Measurements from ENCODE around the gene ANK2. TPM values are rescaled to one million over a fixed set of nuclear protein-coding genes. Genes with fewer than 3 reads are reported as not detected.

The ANK2 gene
- total RNA-seq, 1 donor from 2014 or later, result 1,513 TPM

GRCh38 chr4:113409181-113409580, 359.7 kb downstream of the ANK2 start:
- Mint-ChIP-seq H3K4me3 (ENCODE audit: unreplicated experiment) (no peak overlapping the region), H3K9me3 (ENCODE audit: unreplicated experiment) (no peaks in the 10 kb centered on the region), H3K4me1 (ENCODE audit: low read depth, unreplicated experiment) (peaks cover 12% of the 10 kb centered on the region), H3K36me3 (ENCODE audit: unreplicated experiment) (no peaks in the 10 kb centered on the region), H3K27me3 (ENCODE audit: unreplicated experiment) (peaks cover 1% of the 10 kb centered on the region), H3K27ac (ENCODE audit: unreplicated experiment) (no peak overlapping the region)
- no peak for TF ChIP-seq CTCF (IDR thresholded peaks at IDR 0.05; ENCODE audit: partially characterized antibody, unreplicated experiment)
- no peak for DNase-seq

- no peak for TF ChIP-seq CTCF (IDR thresholded peaks at IDR 0.05; ENCODE audit: partially characterized antibody, unreplicated experiment)
- H3K4me3 Mint-ChIP-seq (ENCODE audit: unreplicated experiment), result no peak overlapping the region
- H3K4me1 Mint-ChIP-seq (ENCODE audit: low read depth, unreplicated experiment), result peaks cover 13% of the 10 kb centered on the region
- peaks cover 1% of the 10 kb centered on the region for H3K27me3 Mint-ChIP-seq (ENCODE audit: unreplicated experiment)
- no peaks in the 10 kb centered on the region for H3K36me3 Mint-ChIP-seq (ENCODE audit: unreplicated experiment)
- H3K9me3 Mint-ChIP-seq (ENCODE audit: unreplicated experiment), result no peaks in the 10 kb centered on the region
- no peak overlapping the region for H3K27ac Mint-ChIP-seq (ENCODE audit: unreplicated experiment)
- DNase-seq, result no peak
These were observed 361.2 kb downstream of the ANK2 start for GRCh38 chr4:113410686-113411085.

- H3K27ac Mint-ChIP-seq (ENCODE audit: unreplicated experiment), result no peak overlapping the region
- no peak for DNase-seq
- peaks cover 1% of the 10 kb centered on the region for H3K27me3 Mint-ChIP-seq (ENCODE audit: unreplicated experiment)
- H3K4me3 Mint-ChIP-seq (ENCODE audit: unreplicated experiment), result no peak overlapping the region
- H3K9me3 Mint-ChIP-seq (ENCODE audit: unreplicated experiment), result no peaks in the 10 kb centered on the region
- peaks cover 13% of the 10 kb centered on the region for H3K4me1 Mint-ChIP-seq (ENCODE audit: low read depth, unreplicated experiment)
- TF ChIP-seq CTCF (IDR thresholded peaks at IDR 0.05; ENCODE audit: partially characterized antibody, unreplicated experiment), result no peak
- no peaks in the 10 kb centered on the region for H3K36me3 Mint-ChIP-seq (ENCODE audit: unreplicated experiment)
These were observed 362.1 kb downstream of the ANK2 start for GRCh38 chr4:113411496-113411938.

- Mint-ChIP-seq H3K4me1 (ENCODE audit: low read depth, unreplicated experiment) (no peaks in the 10 kb centered on the region), H3K27ac (ENCODE audit: unreplicated experiment) (no peak overlapping the region), H3K27me3 (ENCODE audit: unreplicated experiment) (no peaks in the 10 kb centered on the region), H3K9me3 (ENCODE audit: unreplicated experiment) (peaks cover 5% of the 10 kb centered on the region), H3K36me3 (ENCODE audit: unreplicated experiment) (peaks cover 9% of the 10 kb centered on the region), H3K4me3 (ENCODE audit: unreplicated experiment) (no peak overlapping the region)
- TF ChIP-seq CTCF (IDR thresholded peaks at IDR 0.05; ENCODE audit: partially characterized antibody, unreplicated experiment), result no peak
- DNase-seq, result no peak
These were observed 370.2 kb downstream of the ANK2 start for GRCh38 chr4:113419631-113420030.

- peaks cover 5% of the 10 kb centered on the region for H3K9me3 Mint-ChIP-seq (ENCODE audit: unreplicated experiment)
- DNase-seq, result no peak
- no peak overlapping the region for H3K27ac Mint-ChIP-seq (ENCODE audit: unreplicated experiment)
- H3K4me3 Mint-ChIP-seq (ENCODE audit: unreplicated experiment), result no peak overlapping the region
- no peak for TF ChIP-seq CTCF (IDR thresholded peaks at IDR 0.05; ENCODE audit: partially characterized antibody, unreplicated experiment)
- H3K4me1 Mint-ChIP-seq (ENCODE audit: low read depth, unreplicated experiment), result no peaks in the 10 kb centered on the region
- H3K27me3 Mint-ChIP-seq (ENCODE audit: unreplicated experiment), result peaks cover 2% of the 10 kb centered on the region
- peaks cover 9% of the 10 kb centered on the region for H3K36me3 Mint-ChIP-seq (ENCODE audit: unreplicated experiment)
These were observed 371.5 kb downstream of the ANK2 start for GRCh38 chr4:113420938-113421337.

Measured in glutamatergic neuron (in vitro differentiated cells).